ENCODE data around the gene SERPINA6.

DNA sequence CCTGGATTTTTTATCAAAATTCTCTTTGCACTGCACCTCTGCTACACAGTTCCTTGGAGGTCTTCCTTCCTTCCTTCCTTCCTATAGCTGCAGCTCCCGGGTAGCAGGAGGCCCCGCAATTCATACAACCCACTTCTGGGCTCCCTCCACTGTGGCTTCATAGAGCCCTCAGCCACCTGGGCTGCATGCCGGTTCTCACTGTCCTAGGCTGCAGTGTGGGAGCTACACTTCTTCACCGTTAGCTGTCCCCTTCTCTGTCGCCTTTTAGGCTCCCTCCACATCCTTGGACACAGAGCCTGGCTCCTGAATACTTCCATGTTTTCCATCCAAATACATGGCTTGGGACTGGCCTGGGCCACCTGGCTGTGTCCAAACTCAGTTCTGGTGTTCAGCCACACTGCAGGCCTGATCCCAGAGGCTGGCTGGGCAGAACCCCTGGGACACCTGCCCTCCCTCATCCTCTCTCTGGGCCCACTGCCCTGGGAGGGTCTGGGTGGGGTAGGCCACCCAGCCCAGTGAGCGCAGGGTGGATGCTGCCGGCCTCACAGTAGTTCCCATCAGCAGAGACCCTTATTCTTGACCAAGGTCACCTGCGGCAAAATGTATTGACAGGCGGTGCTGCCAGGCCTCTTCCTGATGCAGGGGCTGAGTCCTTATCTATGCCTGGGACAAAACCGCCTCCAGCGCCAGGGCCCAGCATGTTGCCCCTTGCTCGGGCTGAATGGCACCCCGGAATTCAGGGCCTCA lies 31.8 kb downstream of the SERPINA6 start:
- TF ChIP-seq, protein P1, sequence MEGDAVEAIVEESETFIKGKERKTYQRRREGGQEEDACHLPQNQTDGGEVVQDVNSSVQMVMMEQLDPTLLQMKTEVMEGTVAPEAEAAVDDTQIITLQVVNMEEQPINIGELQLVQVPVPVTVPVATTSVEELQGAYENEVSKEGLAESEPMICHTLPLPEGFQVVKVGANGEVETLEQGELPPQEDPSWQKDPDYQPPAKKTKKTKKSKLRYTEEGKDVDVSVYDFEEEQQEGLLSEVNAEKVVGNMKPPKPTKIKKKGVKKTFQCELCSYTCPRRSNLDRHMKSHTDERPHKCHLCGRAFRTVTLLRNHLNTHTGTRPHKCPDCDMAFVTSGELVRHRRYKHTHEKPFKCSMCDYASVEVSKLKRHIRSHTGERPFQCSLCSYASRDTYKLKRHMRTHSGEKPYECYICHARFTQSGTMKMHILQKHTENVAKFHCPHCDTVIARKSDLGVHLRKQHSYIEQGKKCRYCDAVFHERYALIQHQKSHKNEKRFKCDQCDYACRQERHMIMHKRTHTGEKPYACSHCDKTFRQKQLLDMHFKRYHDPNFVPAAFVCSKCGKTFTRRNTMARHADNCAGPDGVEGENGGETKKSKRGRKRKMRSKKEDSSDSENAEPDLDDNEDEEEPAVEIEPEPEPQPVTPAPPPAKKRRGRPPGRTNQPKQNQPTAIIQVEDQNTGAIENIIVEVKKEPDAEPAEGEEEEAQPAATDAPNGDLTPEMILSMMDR (IDR thresholded peaks at IDR 0.05): no peak
- no peak for TF ChIP-seq ZFX (IDR thresholded peaks at IDR 0.05; ENCODE audit: borderline replicate concordance)

All from 22Rv1 (cell line).